LNCaP clone FGC (cell line): ENCODE results near the gene CCNB1.

ENCODE experiments used
- DNase-seq: peaks from one replicate; pipeline ENCODE4 v3.0.0-alpha.2; 2011; ENCODE audit warnings: low read depth
- H3K4me3 ChIP-seq: 2 replicates; pipeline ENCODE4 v1.5.1; 2011; ENCODE audit warnings: mild to moderate bottlenecking, low read depth, low read length, control low read depth
- TF ChIP-seq, protein P1 (sequence below): IDR thresholded peaks from 2 replicates; pipeline ENCODE4 v1.5.1; 2012; ENCODE audit warnings: mild to moderate bottlenecking; ENCODE audit not compliant: control insufficient read depth, insufficient read depth; ENCODE audit errors: extremely low read depth

Gene CCNB1

DNA sequence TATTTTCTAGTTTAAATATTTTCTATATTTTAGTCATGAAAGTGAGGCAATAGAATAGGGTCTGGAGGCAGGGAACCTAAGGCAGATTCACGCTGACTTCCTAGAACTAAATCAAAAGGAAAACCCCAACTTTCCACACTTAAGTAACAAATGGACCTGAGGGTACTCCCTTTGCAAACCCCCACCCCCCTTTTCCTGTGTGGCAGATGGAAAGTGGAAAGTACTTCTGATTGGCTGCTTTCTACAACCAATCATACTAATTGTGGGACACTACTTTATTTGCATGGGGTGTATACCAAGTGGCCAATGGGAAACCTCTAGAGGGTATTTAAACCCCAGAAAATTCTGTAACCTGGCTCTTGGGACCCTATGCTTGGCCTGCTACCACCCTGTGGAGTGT lies 17.7 kb downstream of the CCNB1 start:
- DNase-seq = no peak
- TF ChIP-seq, protein P1, sequence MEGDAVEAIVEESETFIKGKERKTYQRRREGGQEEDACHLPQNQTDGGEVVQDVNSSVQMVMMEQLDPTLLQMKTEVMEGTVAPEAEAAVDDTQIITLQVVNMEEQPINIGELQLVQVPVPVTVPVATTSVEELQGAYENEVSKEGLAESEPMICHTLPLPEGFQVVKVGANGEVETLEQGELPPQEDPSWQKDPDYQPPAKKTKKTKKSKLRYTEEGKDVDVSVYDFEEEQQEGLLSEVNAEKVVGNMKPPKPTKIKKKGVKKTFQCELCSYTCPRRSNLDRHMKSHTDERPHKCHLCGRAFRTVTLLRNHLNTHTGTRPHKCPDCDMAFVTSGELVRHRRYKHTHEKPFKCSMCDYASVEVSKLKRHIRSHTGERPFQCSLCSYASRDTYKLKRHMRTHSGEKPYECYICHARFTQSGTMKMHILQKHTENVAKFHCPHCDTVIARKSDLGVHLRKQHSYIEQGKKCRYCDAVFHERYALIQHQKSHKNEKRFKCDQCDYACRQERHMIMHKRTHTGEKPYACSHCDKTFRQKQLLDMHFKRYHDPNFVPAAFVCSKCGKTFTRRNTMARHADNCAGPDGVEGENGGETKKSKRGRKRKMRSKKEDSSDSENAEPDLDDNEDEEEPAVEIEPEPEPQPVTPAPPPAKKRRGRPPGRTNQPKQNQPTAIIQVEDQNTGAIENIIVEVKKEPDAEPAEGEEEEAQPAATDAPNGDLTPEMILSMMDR = no peak
- H3K4me3 ChIP-seq = no peak overlapping the region

DNA sequence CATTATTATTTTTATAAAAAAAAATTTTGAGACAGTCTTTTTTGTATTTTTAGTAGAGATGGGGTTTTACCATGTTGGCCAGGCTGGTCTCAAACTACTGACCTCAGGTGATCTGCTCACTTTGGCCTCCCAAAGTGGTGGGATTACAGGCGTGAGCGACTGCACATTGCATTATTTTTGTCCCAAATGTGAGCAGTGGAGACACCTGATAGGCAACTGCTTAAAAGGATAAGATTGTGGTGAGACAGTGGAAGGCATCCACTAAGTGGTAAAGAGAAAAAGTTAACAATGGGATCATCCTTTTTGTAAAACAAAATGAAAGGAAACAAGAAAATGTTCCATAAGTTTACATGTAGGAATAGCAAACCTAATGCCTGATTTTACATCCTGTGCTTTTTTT lies 20.4 kb downstream of the CCNB1 start:
- H3K4me3 ChIP-seq = no peak overlapping the region
- no peak for DNase-seq
- TF ChIP-seq, protein P1 = no peak

DNA sequence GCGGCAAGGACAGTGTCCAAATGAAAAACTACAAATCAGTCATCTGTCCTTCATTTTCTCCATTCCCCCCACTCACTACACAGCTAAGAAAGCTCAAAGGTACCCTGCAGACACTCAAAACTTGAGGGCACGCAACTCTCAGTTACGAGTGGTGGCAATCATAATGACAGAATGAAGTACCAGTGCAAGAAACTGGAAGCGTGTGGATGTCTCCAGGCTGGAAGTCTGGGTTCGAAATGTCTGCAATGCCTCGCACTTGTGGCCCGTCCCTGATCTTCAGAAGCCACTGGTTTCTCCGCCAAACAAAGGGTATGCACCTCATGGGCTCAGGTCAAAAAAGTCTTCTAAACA lies 21.8 kb downstream of the CCNB1 start:
- DNase-seq = no peak
- TF ChIP-seq, protein P1 = no peak
- H3K4me3 ChIP-seq = peak overlapping the region; percentile 97

GRCh38 chr5:69189162-69190086 lies 22.5 kb downstream of the CCNB1 start, which contains the start of gene CENPH:
Gene CENPH, plus strand, starts transcription at chr5:69189583. Its CDS starts 52 bp downstream, at chr5:69189635.
- peak; percentile 63 for DNase-seq
- H3K4me3 ChIP-seq = peak within 1 kb of the TSS; percentile 97
- TF ChIP-seq, protein P1 = no peak

- no peak for DNase-seq
- TF ChIP-seq, protein P1 = no peak
- no peak overlapping the region for H3K4me3 ChIP-seq
Measured at GRCh38 chr5:69202497-69202896, 35.5 kb downstream of the CCNB1 start.

DNA sequence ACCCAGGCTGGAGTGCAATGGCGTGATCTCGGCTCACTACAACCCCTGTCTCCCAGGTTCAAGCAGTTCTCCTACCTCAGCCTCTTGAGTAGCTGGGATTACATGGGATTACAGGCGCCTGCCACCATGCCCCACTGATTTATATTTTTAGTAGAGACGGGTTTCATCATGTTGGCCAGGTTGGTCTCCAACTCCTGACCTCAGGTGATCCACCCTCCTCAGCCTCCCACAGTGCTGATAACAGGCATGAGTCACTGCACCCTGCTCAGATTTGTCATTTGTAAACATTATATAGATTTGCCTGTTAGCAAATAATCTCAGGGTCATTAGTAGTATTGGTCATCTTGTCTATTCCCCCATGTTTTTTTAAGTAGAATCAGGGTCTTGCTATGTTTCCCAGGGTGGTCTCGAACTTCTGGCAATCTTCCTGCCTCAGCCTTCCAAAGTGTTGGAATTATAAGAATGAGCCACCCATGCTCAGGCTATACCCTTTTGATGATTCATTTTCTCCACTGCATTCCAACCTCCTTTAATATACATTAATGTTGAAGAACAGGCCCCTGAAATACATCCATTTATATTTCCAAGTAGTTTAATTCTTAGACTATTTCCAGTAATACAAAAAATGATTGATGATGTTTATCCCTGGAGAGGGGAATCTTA lies 39.7 kb downstream of the CCNB1 start:
- DNase-seq = no peak
- no peak overlapping the region for H3K4me3 ChIP-seq
- TF ChIP-seq, protein P1 = no peak
